SK-N-SH treated with all-trans-retinoic acid at 6 μM for 48 hours (cell line): ENCODE data around the gene RHBDF2.

Experiments used
- ARNTL ChIP-seq: fragments of 450-650 bp; formaldehyde crosslinking; IDR thresholded peaks from 2 replicates; pipeline ENCODE4 v1.5.0; 2020; ENCODE audit warnings: low read depth, mild to moderate bottlenecking, moderate library complexity, borderline replicate concordance
- CREB5 ChIP-seq: fragments of 250-450 bp; sonication (Bioruptor Pico); IDR thresholded peaks from 2 replicates; pipeline ENCODE4 v1.5.1; 2020; ENCODE audit warnings: low read depth, mild to moderate bottlenecking, moderate library complexity
- ESRRG ChIP-seq: fragments of 250-450 bp; sonication (Bioruptor Pico); IDR thresholded peaks from 2 replicates; pipeline ENCODE4 v1.6.1; 2021; ENCODE audit warnings: mild to moderate bottlenecking
- ISL1 ChIP-seq: fragments of 250-450 bp; sonication (Bioruptor Pico); IDR thresholded peaks from 2 replicates; pipeline ENCODE4 v2.1.2; 2022; ENCODE audit warnings: mild to moderate bottlenecking, moderate library complexity
- OSR1 ChIP-seq: fragments of 250-450 bp; sonication (Bioruptor Pico); IDR thresholded peaks from 2 replicates; pipeline ENCODE4 v1.8.0; 2022; ENCODE audit warnings: moderate library complexity, mild to moderate bottlenecking, inconsistent platforms
- PATZ1 ChIP-seq: fragments of 250-450 bp; sonication (Bioruptor Pico); IDR thresholded peaks from 2 replicates; pipeline ENCODE4 v1.8.0; 2020; ENCODE audit warnings: mild to moderate bottlenecking, moderate library complexity, borderline replicate concordance
- RARB ChIP-seq: fragments of 250-450 bp; sonication (Bioruptor Pico); IDR thresholded peaks from 2 replicates; pipeline ENCODE4 v1.8.0; 2021; ENCODE audit warnings: mild to moderate bottlenecking, moderate library complexity
- SNAI2 ChIP-seq: fragments of 250-450 bp; sonication (Bioruptor Pico); IDR thresholded peaks from 2 replicates; pipeline ENCODE4 v1.5.0; 2020; ENCODE audit warnings: mild to moderate bottlenecking, moderate library complexity
- ZC3H10 ChIP-seq: fragments of 250-450 bp; sonication (Bioruptor Pico); IDR thresholded peaks from 2 replicates; pipeline ENCODE4 v1.5.1; 2021; ENCODE audit warnings: mild to moderate bottlenecking, moderate library complexity
- ZFP3 ChIP-seq: fragments of 250-450 bp; sonication (Bioruptor Pico); IDR thresholded peaks from 2 replicates; pipeline ENCODE4 v1.5.0; 2020; ENCODE audit warnings: mild to moderate bottlenecking, moderate library complexity
- ZNF565 ChIP-seq: fragments of 450-650 bp; formaldehyde crosslinking; conservative IDR thresholded peaks from 2 replicates; pipeline ENCODE4 v1.5.0; 2020; ENCODE audit warnings: low read depth, mild to moderate bottlenecking, moderate library complexity
- ZNF70 ChIP-seq: fragments of 450-650 bp; formaldehyde crosslinking; IDR thresholded peaks from 2 replicates; pipeline ENCODE4 v1.5.0; 2020; ENCODE audit warnings: mild to moderate bottlenecking, moderate library complexity
- ZNF8 ChIP-seq: fragments of 450-650 bp; formaldehyde crosslinking; IDR thresholded peaks from 2 replicates; pipeline ENCODE4 v1.5.0; 2020; ENCODE audit warnings: mild to moderate bottlenecking, moderate library complexity

DNA sequence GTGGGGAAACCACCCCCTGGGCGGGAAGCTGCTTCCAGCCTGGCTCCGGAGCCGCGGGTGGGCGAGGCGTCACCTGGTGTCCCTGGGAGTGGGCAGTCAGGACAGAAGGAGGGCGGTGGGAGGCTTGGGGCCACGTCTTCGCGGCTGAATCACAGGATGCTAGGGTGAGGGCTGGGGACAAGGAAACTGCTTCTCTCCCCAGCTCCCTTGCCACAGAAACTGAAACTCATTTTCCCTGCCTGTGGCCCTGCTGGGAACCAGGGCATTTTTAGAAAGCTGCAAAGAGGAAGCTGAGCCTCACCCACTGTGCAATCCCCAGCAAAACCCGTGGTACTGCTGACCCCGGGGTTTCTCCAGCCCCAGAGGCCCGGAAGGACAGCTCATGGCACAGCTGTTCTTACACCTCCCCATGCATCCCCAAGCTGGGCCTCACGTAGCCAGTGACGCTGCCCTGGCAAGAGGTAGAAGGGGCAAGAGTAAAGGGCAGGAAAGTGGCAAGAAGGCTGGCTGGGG, 8.2 kb downstream of the RHBDF2 start:
- TF ChIP-seq ISL1 (CRISPR knock-in tag) (no peak), OSR1 (CRISPR knock-in tag) (no peak), ZC3H10 (no peak), CREB5 (no peak), ZNF8 (CRISPR knock-in tag) (no peak), RARB (CRISPR knock-in tag) (no peak), PATZ1 (CRISPR knock-in tag) (no peak), ZNF565 (CRISPR knock-in tag) (no peak), SNAI2 (no peak), ZNF70 (no peak), ARNTL (no peak), ESRRG (CRISPR knock-in tag) (no peak), ZFP3 (no peak)
